Brain microvascular endothelial cell (primary cell): Measurements from ENCODE around the gene PCNX3.
A peak's percentile ranks its signal among the peaks of the same experiment; 100 is the strongest.

Experiments
- DNase-seq: peaks from one replicate; pipeline ENCODE4 v3.0.0-alpha.2; 2020
- H3K27ac ChIP-seq: fragments of 250-450 bp; sonication (Bioruptor Pico); 2 replicates; pipeline ENCODE4 v1.5.1; 2020; ENCODE audit warnings: mild to moderate bottlenecking, moderate library complexity
- H3K27me3 ChIP-seq: fragments of 250-450 bp; sonication (Bioruptor Pico); replicated peaks from 2 replicates; pipeline ENCODE4 v1.5.1; 2020; ENCODE audit warnings: mild to moderate bottlenecking
- H3K36me3 ChIP-seq: fragments of 250-450 bp; sonication (Bioruptor Pico); replicated peaks from 2 replicates; pipeline ENCODE4 v1.5.1; 2020; ENCODE audit warnings: mild to moderate bottlenecking
- H3K4me3 ChIP-seq: 2 replicates; pipeline ENCODE4 v1.5.1; 2011; ENCODE audit warnings: low read depth, mild to moderate bottlenecking, control low read depth, low read length, moderate library complexity
- in situ Hi-C: cut with HindIII; loops from 2 replicates; pipeline ENCODE4 v1.10.0; 2017; ENCODE audit warnings: low sequenced_read_pairs, low pct_ligation_motif_present
- TF ChIP-seq, protein P1 (sequence below): IDR thresholded peaks from 2 replicates; pipeline ENCODE4 v1.5.1; 2011; ENCODE audit warnings: low read depth, mild to moderate bottlenecking, moderate library complexity, low read length, control low read depth, inconsistent platforms; ENCODE audit errors: missing control alignments

Gene PCNX3

DNA sequence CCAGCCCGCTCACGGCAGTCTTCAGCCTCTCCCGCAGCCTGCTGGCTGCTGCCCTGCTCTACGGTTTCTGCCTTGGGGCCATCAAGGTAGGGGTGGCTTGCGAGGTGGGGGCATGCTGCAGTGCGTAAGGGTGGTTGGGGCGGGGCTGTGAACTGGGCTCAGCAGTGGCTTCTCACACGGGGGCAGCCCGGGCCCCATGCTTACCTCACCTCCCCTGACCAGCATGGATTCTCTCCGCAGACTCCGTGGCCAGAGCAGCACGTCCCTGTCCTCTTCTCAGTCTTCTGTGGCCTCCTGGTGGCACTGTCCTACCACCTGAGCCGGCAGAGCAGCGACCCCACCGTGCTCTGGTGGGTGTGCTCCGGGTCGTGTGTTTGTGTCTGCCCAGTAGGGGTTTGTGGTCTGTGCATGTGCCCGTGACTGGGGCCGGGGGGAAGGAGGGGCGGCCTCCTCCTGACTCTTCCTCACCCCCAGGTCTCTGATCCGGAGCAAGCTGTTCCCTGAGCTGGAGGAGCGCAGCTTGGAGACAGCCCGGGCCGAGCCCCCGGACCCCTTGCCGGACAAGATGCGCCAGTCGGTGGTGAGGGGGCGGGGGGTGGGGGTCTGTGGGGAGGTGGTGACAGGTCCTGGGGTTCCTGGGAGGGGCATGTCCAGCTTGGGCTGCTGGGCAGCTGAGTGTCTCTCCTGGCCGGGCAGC lies 9.5 kb downstream of the PCNX3 start:
- no peaks in the 10 kb centered on the region for H3K27me3 ChIP-seq
- no peak overlapping the region for H3K4me3 ChIP-seq
- peaks cover 88% of the 10 kb centered on the region for H3K36me3 ChIP-seq
- in situ Hi-C loops, result no loop called here
- no peak overlapping the region for H3K27ac ChIP-seq
- no peak for DNase-seq
- TF ChIP-seq, protein P1, sequence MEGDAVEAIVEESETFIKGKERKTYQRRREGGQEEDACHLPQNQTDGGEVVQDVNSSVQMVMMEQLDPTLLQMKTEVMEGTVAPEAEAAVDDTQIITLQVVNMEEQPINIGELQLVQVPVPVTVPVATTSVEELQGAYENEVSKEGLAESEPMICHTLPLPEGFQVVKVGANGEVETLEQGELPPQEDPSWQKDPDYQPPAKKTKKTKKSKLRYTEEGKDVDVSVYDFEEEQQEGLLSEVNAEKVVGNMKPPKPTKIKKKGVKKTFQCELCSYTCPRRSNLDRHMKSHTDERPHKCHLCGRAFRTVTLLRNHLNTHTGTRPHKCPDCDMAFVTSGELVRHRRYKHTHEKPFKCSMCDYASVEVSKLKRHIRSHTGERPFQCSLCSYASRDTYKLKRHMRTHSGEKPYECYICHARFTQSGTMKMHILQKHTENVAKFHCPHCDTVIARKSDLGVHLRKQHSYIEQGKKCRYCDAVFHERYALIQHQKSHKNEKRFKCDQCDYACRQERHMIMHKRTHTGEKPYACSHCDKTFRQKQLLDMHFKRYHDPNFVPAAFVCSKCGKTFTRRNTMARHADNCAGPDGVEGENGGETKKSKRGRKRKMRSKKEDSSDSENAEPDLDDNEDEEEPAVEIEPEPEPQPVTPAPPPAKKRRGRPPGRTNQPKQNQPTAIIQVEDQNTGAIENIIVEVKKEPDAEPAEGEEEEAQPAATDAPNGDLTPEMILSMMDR, result no peak

DNA sequence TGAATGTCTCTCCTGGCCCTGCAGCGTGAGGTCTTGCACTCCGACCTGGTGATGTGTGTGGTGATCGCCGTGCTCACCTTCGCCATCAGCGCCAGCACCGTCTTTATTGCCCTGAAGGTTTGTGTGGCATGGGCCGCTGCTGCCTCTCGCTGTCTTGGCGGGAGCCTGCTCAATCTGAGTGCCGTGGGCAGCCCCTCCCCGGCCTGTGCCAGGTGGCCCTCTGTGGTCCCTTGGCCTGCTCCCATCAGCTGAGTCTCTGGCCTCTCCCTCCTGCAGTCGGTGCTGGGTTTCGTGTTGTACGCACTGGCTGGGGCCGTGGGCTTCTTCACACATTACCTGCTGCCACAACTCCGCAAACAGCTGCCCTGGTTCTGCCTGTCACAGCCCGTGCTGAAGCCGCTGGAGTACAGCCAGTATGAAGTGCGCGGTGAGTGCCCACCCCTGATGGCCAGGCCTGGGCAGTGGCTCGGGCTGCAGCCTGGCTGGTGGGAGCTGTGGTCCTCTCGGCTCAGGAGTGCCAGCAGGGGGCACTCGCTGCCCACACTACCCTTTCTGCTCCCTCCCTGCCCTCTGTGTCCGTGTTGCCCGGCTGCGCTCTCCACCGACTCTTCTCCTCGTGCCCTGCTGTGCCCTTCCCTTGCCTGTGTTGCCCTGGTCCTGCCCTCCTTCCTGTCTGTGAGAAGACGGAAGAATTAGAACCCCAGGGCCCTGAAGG lies 10.2 kb downstream of the PCNX3 start:
- TF ChIP-seq, protein P1, result peak; percentile 77
- Histone ChIP-seq H3K4me3 (no peak overlapping the region), H3K27ac (no peak overlapping the region), H3K27me3 (no peaks in the 10 kb centered on the region), H3K36me3 (peaks cover 88% of the 10 kb centered on the region)
- DNase-seq, result no peak
- in situ Hi-C loops, result no loop called here

DNA sequence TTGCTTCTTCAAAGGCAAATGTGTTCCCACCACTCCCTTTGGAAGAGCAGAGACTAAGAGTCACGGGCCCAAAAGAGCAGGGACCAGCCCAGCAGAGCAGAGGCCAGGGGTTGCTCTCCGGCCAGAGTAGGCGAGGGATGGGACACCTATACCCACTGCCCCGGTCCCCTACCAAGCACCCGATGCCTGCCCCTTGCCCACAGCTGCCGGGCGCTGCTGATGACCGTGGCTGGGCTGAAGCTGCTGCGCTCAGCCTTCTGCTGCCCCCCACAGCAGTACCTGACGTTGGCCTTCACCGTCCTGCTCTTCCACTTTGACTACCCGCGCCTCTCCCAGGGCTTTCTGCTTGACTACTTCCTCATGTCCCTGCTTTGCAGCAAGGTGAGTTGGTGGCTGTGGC lies 11.6 kb downstream of the PCNX3 start:
- TF ChIP-seq, protein P1, result no peak
- DNase-seq, result no peak
- Histone ChIP-seq H3K36me3 (peaks cover 83% of the 10 kb centered on the region), H3K27ac (no peak overlapping the region), H3K4me3 (no peak overlapping the region), H3K27me3 (no peaks in the 10 kb centered on the region)
- in situ Hi-C loops, result no loop called here

DNA sequence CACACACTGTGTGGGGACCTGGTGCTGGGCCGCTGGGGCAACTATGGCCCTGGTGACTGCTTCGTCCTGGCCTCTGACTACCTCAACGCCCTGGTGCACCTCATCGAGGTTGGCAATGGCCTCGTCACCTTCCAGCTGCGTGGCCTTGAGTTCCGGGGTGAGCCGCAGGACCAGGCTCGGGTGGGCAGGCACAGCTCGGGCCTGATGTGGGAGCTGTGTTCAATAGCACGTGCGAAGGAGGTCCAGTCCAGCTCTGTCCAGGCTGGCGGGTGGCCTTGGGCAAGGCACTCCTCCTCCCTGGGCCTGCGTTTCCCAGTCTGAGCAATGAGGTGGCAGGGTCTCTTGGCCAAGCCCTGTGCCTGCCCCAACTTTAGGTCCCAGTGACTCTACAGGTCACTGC lies 14.0 kb downstream of the PCNX3 start:
- H3K4me3 ChIP-seq, result no peak overlapping the region
- H3K36me3 ChIP-seq, result peaks cover 71% of the 10 kb centered on the region
- TF ChIP-seq, protein P1, result no peak

DNA sequence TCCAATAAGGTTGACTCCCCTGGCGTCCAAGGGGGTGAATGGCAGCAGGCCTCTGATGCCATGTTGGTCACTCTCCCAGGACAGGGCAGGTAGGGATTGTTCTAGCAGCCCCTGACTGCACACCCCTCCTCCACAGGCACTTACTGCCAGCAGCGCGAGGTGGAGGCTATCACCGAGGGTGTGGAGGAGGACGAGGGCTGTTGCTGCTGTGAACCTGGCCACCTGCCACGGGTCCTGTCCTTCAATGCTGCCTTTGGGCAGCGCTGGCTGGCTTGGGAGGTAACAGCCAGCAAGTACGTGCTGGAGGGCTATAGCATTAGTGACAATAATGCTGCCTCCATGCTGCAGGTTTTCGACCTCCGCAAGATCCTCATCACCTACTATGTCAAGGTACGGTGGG lies 14.6 kb downstream of the PCNX3 start:
- DNase-seq, result no peak
- Histone ChIP-seq H3K27me3 (no peaks in the 10 kb centered on the region), H3K4me3 (no peak overlapping the region), H3K36me3 (peaks cover 74% of the 10 kb centered on the region), H3K27ac (no peak overlapping the region)
- TF ChIP-seq, protein P1, result no peak
- in situ Hi-C loops, result no loop called here

More for the DNA sequence above, 14.0 kb downstream of the PCNX3 start:
- no peaks in the 10 kb centered on the region for H3K27me3 ChIP-seq
- no peak for DNase-seq
- in situ Hi-C loops, result no loop called here
- no peak overlapping the region for H3K27ac ChIP-seq
